OCI-LY7 (cell line): ENCODE measurements around the gene ACSL4.

Source experiments
- EZH2phosphoT487 ChIP-seq: fragments of 200-600 bp; sonication (generic); IDR thresholded peaks from 2 replicates; pipeline ENCODE4 v1.6.1; 2018; ENCODE audit warnings: low read depth, borderline replicate concordance, mild to moderate bottlenecking, mixed run types, antibody characterized with exemption, low read length, moderate library complexity, mixed read lengths
- TF ChIP-seq, protein P1 (sequence below): fragments of 200-600 bp; sonication (generic); conservative IDR thresholded peaks from 2 replicates; pipeline ENCODE4 v1.5.1; 2014; ENCODE audit warnings: mild to moderate bottlenecking, antibody characterized with exemption, low read length, moderate library complexity, mixed read lengths

DNA sequence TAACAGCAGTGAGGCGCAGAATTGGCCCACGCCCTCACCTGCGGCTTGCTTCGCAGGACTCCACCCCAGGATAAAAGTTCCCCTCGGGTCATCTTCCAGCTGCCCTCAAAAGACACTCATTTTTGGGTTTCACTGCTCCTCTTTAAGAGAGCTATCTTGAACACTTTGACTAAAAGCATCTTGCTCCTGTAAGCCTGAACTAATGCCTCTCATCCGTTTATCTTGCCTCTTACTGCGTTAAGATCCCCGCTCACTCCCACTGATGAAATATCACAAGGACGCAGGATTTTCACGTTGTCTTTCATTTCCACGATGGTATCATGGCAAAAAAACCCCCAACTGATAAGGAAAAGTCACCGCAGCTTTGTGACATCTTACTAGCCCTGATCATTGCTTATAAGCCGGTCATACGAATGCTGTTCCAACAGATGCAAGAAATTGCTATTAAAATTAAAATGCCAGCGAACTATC lies 591 bp upstream of the ACSL4 start:
- TF ChIP-seq, protein P1, sequence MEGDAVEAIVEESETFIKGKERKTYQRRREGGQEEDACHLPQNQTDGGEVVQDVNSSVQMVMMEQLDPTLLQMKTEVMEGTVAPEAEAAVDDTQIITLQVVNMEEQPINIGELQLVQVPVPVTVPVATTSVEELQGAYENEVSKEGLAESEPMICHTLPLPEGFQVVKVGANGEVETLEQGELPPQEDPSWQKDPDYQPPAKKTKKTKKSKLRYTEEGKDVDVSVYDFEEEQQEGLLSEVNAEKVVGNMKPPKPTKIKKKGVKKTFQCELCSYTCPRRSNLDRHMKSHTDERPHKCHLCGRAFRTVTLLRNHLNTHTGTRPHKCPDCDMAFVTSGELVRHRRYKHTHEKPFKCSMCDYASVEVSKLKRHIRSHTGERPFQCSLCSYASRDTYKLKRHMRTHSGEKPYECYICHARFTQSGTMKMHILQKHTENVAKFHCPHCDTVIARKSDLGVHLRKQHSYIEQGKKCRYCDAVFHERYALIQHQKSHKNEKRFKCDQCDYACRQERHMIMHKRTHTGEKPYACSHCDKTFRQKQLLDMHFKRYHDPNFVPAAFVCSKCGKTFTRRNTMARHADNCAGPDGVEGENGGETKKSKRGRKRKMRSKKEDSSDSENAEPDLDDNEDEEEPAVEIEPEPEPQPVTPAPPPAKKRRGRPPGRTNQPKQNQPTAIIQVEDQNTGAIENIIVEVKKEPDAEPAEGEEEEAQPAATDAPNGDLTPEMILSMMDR: no peak
- no peak for TF ChIP-seq EZH2phosphoT487
